ENCODE data around the gene FN3K.

Gene FN3K

DNA sequence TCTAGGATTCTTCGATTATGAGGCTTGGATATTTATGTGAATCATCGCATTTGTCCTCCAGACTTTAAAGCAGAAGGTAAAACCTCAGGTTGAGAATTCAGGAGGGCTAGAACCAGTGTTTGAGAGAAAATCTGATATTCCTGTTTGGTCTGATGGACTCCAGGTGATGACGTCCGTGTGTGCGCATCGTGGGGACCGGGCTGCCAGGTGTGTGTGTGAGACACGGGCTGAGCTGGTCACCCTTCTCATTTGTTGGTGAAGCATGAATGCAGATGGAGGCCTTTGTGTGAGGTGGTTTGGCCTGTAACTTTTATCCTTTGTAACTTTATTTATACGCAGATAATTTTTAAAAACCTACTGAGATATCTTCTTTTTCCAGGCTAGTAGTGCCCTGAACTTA, 61.6 kb downstream of the FN3K start:
- DNase-seq, result no peak

DNA sequence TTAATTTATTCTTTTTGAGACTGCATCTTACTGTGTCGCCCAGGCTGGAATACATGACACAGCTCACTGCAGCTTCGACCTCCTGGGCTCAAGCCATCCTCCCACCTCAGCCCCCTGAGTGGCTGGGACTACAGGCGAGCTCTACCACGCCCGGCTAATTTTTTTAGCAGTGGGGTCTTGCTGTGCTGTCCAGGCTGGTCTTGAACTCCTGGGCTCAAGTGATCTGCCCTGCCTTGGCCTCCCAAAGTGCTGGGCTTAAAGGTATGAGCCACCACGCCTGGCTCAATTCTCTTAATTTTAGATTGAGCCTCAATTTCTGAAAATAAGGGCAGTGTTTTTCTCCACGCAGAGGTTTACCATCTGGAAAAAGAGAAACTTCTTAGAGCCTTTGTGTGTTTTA, 63.3 kb downstream of the FN3K start:
- no peak for DNase-seq

DNA sequence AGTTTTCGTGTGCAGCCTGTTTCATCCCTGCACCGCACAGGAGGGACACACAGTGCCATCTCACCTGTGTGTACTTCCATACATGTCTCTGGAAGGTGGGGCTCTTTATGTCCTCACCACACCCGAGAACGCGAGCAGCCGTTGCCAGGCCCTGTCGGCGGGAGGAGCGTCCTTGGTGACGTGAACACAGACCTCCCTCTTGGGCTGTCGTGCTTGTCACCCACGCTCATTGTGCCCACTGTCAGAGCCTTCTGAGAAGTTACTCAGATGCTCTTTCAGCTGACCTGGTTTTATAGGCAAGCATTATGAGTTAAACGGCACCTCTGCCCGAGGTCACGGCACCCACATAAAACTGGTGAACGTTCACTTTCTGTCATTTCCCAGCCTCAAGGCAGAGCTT, 64.2 kb downstream of the FN3K start:
- DNase-seq, result no peak

Measured in NCI-H2081 (cell line).